Neural progenitor cell (in vitro differentiated cells): ENCODE data around the gene ERCC8. TPM values are rescaled to one million over a fixed set of nuclear protein-coding genes. Genes with fewer than 3 reads are reported as not detected.

ENCODE experiments used
- DNase-seq: peaks from one replicate; pipeline ENCODE4 v3.0.0-alpha.2; 2016; ENCODE audit warnings: low spot score
- H2AFZ ChIP-seq: fragments of 200-600 bp; sonication (generic); replicated peaks from 2 replicates; pipeline ENCODE4 v1.6.1; 2016; ENCODE audit warnings: antibody characterized with exemption
- H3F3A ChIP-seq: fragments of 200-600 bp; sonication (generic); 2 replicates; pipeline ENCODE4 v1.6.1; 2016; ENCODE audit warnings: antibody characterized with exemption, low read depth
- H3K27ac ChIP-seq: fragments of 200-600 bp; sonication (generic); 2 replicates; pipeline ENCODE4 v1.5.1; 2016; ENCODE audit warnings: mild to moderate bottlenecking
- H3K27me3 ChIP-seq: fragments of 200-600 bp; sonication (generic); 2 replicates; pipeline ENCODE4 v1.6.1; 2016; ENCODE audit warnings: mild to moderate bottlenecking, moderate library complexity
- H3K36me3 ChIP-seq: fragments of 200-600 bp; sonication (generic); 2 replicates; pipeline ENCODE4 v1.5.1; 2016
- H3K4me1 ChIP-seq: fragments of 200-600 bp; sonication (generic); 2 replicates; pipeline ENCODE4 v1.6.1; 2016; ENCODE audit warnings: mixed run types
- H3K4me2 ChIP-seq: fragments of 200-600 bp; sonication (generic); 2 replicates; pipeline ENCODE4 v1.6.1; 2016
- H3K4me3 ChIP-seq: fragments of 200-600 bp; sonication (generic); 2 replicates; pipeline ENCODE4 v1.5.1; 2016
- H3K79me2 ChIP-seq: fragments of 200-600 bp; sonication (generic); 2 replicates; pipeline ENCODE4 v1.6.1; 2016; ENCODE audit warnings: low read depth
- H3K9ac ChIP-seq: fragments of 200-600 bp; sonication (generic); 2 replicates; pipeline ENCODE4 v1.6.1; 2016
- H3K9me3 ChIP-seq: fragments of 200-600 bp; sonication (generic); 2 replicates; pipeline ENCODE4 v1.5.1; 2016; ENCODE audit warnings: low read depth
- H4K20me1 ChIP-seq: fragments of 200-600 bp; sonication (generic); 2 replicates; pipeline ENCODE4 v1.6.1; 2016; ENCODE audit warnings: low read depth
- H3K27ac Mint-ChIP-seq: 3 replicates; pipeline ENCODE4 v1.8.0; 2021; ENCODE audit warnings: mixed read lengths
- H3K27me3 Mint-ChIP-seq: 2 replicates; pipeline ENCODE4 v1.8.0; 2022; ENCODE audit warnings: low read depth, mild to moderate bottlenecking, inconsistent platforms, moderate library complexity, mixed read lengths; ENCODE audit not compliant: insufficient read depth
- H3K36me3 Mint-ChIP-seq: 3 replicates; pipeline ENCODE4 v1.8.0; 2021; ENCODE audit warnings: mixed read lengths
- H3K4me1 Mint-ChIP-seq: 3 replicates; pipeline ENCODE4 v1.8.0; 2021; ENCODE audit warnings: mixed read lengths
- H3K4me3 Mint-ChIP-seq: 3 replicates; pipeline ENCODE4 v1.8.0; 2021; ENCODE audit warnings: mild to moderate bottlenecking, moderate library complexity, mixed read lengths
- H3K9me3 Mint-ChIP-seq: 3 replicates; pipeline ENCODE4 v1.8.0; 2020; ENCODE audit warnings: mixed read lengths
- EZH2 ChIP-seq: fragments of 200-600 bp; sonication (generic); IDR thresholded peaks from 2 replicates; pipeline ENCODE4 v1.6.1; 2017; ENCODE audit warnings: antibody characterized with exemption, mild to moderate bottlenecking, moderate library complexity
- EZH2phosphoT487 ChIP-seq: fragments of 200-600 bp; sonication (generic); IDR thresholded peaks from 2 replicates; pipeline ENCODE4 v1.6.1; 2017; ENCODE audit warnings: antibody characterized with exemption
- total RNA-seq: library from RNA; depleted of rRNA; stranded (reverse); fragments of >200 nt; gene quantifications from 2 replicates; pipeline ENCODE4 v1.2.3, GENCODE V29; 2015; ENCODE audit warnings: low replicate concordance
- TF ChIP-seq, protein P1 (sequence below): fragments of 200-600 bp; sonication (generic); IDR thresholded peaks from 2 replicates; pipeline ENCODE4 v1.5.1; 2017; ENCODE audit warnings: antibody characterized with exemption, mild to moderate bottlenecking

ERCC8 gene
- total RNA-seq, 1 donor from 2014 or later, result 48.0 TPM

DNA sequence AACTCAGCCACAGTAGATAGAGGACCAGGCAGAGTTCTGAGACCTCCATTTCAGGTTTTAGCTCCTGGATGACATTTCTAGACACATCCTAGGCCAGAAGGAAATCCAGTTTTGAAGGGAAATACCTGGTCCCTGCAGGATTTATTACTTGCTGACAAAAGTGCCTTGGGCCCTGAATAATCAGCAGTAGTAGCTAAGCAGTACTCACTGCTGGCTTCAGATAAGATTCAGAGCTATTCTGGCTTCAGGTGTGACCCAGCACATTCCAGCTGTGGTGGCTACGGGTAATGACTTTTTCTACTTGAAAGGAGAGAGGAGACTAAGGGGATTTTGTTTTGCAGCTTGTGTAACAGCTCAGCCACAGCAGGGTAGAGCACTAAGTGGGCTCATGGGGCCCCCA is 34.1 kb upstream of the ERCC8 start:
- Histone ChIP-seq H3K36me3 (no peaks in the 10 kb centered on the region), H3K4me1 (peaks cover 3% of the 10 kb centered on the region), H3K4me2 (no peak overlapping the region), H3K79me2 (peaks cover 12% of the 10 kb centered on the region), H3K27ac (no peak overlapping the region), H3K27me3 (no peaks in the 10 kb centered on the region), H3K4me3 (no peak overlapping the region), H2AFZ (no peak overlapping the region), H4K20me1 (no peaks in the 10 kb centered on the region), H3K9me3 (no peaks in the 10 kb centered on the region), H3F3A (no peaks in the 10 kb centered on the region), H3K9ac (no peak overlapping the region)
- Mint-ChIP-seq H3K27ac (no peak overlapping the region), H3K4me3 (no peak overlapping the region), H3K36me3 (peaks cover 3% of the 10 kb centered on the region), H3K9me3 (peaks cover 15% of the 10 kb centered on the region), H3K27me3 (peaks cover 2% of the 10 kb centered on the region), H3K4me1 (no peaks in the 10 kb centered on the region)
- TF ChIP-seq EZH2, result no peak
- TF ChIP-seq EZH2phosphoT487, result no peak
- TF ChIP-seq, protein P1, sequence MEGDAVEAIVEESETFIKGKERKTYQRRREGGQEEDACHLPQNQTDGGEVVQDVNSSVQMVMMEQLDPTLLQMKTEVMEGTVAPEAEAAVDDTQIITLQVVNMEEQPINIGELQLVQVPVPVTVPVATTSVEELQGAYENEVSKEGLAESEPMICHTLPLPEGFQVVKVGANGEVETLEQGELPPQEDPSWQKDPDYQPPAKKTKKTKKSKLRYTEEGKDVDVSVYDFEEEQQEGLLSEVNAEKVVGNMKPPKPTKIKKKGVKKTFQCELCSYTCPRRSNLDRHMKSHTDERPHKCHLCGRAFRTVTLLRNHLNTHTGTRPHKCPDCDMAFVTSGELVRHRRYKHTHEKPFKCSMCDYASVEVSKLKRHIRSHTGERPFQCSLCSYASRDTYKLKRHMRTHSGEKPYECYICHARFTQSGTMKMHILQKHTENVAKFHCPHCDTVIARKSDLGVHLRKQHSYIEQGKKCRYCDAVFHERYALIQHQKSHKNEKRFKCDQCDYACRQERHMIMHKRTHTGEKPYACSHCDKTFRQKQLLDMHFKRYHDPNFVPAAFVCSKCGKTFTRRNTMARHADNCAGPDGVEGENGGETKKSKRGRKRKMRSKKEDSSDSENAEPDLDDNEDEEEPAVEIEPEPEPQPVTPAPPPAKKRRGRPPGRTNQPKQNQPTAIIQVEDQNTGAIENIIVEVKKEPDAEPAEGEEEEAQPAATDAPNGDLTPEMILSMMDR, result no peak
- DNase-seq, result peak; percentile 4

DNA sequence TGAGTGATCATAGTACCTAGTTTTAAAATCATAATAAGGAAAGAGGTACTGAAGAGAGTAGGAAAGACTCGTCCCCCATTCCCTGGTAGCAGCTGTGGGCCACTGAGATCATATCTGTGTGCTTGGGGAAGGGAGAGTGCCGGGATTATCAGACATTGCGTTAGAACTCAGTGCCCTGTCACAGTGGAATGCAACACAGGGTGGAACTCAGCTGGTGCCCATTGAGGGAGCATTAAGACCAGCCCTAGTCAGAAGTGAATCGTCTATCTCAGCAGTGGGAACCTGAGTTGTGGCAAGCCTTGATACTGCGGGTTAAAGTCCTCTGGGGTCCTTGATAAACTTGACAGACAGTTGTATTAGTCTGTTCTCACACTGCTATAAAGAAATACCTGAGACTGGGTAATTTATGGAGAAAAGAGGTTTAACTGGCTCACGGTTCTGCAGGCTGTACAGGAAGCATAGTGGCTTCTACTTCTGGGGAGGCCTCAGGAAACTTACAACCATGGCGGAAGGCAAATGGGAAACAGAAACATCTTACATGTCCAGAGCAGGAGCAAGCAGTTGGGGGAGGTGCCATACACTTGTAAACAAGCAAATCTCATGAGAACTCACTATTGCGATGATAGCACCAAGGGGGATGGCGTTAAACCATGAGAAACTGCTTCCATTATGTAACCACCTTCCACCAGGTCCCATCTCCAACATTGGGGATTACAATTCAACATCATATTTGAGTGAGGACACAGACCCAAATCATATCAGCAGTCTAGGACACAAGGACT is 33.3 kb upstream of the ERCC8 start:
- no peaks in the 10 kb centered on the region for H3K27me3 ChIP-seq
- no peaks in the 10 kb centered on the region for H3K9me3 ChIP-seq
- no peak overlapping the region for H3K9ac ChIP-seq
- H3K27ac ChIP-seq, result no peak overlapping the region
- H2AFZ ChIP-seq, result no peak overlapping the region
- no peaks in the 10 kb centered on the region for H3F3A ChIP-seq
- H3K27ac Mint-ChIP-seq, result peak overlapping the region; percentile 53
- H4K20me1 ChIP-seq, result no peaks in the 10 kb centered on the region
- no peaks in the 10 kb centered on the region for H3K36me3 ChIP-seq
- H3K9me3 Mint-ChIP-seq, result peaks cover 14% of the 10 kb centered on the region
- TF ChIP-seq EZH2 (no peak), EZH2phosphoT487 (no peak)
- TF ChIP-seq, protein P1, result no peak
- DNase-seq, result no peak
- no peaks in the 10 kb centered on the region for H3K4me1 Mint-ChIP-seq
- H3K36me3 Mint-ChIP-seq, result peaks cover 3% of the 10 kb centered on the region
- H3K79me2 ChIP-seq, result peaks cover 12% of the 10 kb centered on the region
- no peak overlapping the region for H3K4me3 Mint-ChIP-seq
- H3K4me3 ChIP-seq, result no peak overlapping the region
- H3K4me1 ChIP-seq, result peaks cover 3% of the 10 kb centered on the region
- H3K27me3 Mint-ChIP-seq, result peaks cover 2% of the 10 kb centered on the region
- no peak overlapping the region for H3K4me2 ChIP-seq

DNA sequence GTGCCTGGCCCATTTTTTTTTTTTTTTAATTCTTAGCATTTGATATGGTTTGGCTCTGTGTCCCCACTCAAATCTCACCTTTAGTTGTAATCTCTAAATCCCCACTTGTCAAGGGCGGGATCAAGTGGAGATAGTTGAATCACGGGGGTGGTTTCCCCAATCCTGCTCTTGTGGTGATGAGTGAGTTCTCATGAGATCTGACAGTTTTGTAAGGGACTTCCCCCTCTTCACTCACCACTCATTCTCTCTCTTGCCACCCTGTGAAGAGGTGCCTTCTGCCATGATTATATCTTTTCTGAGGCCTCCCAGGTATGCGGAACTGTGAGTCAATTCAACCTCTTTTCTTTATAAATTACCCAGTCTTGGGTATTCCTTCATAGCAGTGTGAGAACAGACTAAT is 27.4 kb upstream of the ERCC8 start:
- no peak overlapping the region for H3K27ac Mint-ChIP-seq

More for the DNA sequence above, 27.4 kb upstream of the ERCC8 start:
- no peak overlapping the region for H2AFZ ChIP-seq
- no peak for DNase-seq
- H4K20me1 ChIP-seq, result no peaks in the 10 kb centered on the region
- H3K27me3 ChIP-seq, result no peaks in the 10 kb centered on the region
- TF ChIP-seq EZH2 (no peak), EZH2phosphoT487 (no peak)
- TF ChIP-seq, protein P1, result no peak
- no peak overlapping the region for H3K4me3 Mint-ChIP-seq
- H3K4me3 ChIP-seq, result no peak overlapping the region
- H3K36me3 ChIP-seq, result no peaks in the 10 kb centered on the region
- H3K27me3 Mint-ChIP-seq, result peaks cover 2% of the 10 kb centered on the region
- no peak overlapping the region for H3K27ac ChIP-seq
- H3K4me1 Mint-ChIP-seq, result no peaks in the 10 kb centered on the region
- peaks cover 6% of the 10 kb centered on the region for H3K36me3 Mint-ChIP-seq
- no peak overlapping the region for H3K4me2 ChIP-seq
- H3K9me3 Mint-ChIP-seq, result peaks cover 32% of the 10 kb centered on the region
- no peaks in the 10 kb centered on the region for H3K9me3 ChIP-seq
- no peaks in the 10 kb centered on the region for H3F3A ChIP-seq
- H3K9ac ChIP-seq, result no peak overlapping the region
- H3K79me2 ChIP-seq, result peaks cover 18% of the 10 kb centered on the region
- H3K4me1 ChIP-seq, result no peaks in the 10 kb centered on the region
